BE2C (cell line): ENCODE measurements around the gene LENG8.

Experiments used
- DNase-seq: peaks from one replicate; pipeline ENCODE4 v3.0.0-alpha.2; 2020
- H3K27me3 ChIP-seq: fragments of 250-450 bp; sonication (Bioruptor Pico); 2 replicates; pipeline ENCODE4 v1.5.1; 2020; ENCODE audit warnings: mild to moderate bottlenecking
- H3K36me3 ChIP-seq: fragments of 250-450 bp; sonication (Bioruptor Pico); 2 replicates; pipeline ENCODE4 v1.5.1; 2020; ENCODE audit warnings: mild to moderate bottlenecking
- H3K4me1 ChIP-seq: fragments of 250-450 bp; sonication (Bioruptor Pico); 2 replicates; pipeline ENCODE4 v1.5.1; 2020
- H3K4me3 ChIP-seq: 2 replicates; pipeline ENCODE4 v1.5.1; 2011; ENCODE audit warnings: low read depth, low read length
- H3K9me3 ChIP-seq: fragments of 250-450 bp; sonication (Bioruptor Pico); 2 replicates; pipeline ENCODE4 v1.5.1; 2020
- CTCF ChIP-seq: IDR thresholded peaks from 2 replicates; pipeline ENCODE4 v1.5.1; 2012; ENCODE audit warnings: mild to moderate bottlenecking, low read depth, low read length

Gene LENG8

DNA sequence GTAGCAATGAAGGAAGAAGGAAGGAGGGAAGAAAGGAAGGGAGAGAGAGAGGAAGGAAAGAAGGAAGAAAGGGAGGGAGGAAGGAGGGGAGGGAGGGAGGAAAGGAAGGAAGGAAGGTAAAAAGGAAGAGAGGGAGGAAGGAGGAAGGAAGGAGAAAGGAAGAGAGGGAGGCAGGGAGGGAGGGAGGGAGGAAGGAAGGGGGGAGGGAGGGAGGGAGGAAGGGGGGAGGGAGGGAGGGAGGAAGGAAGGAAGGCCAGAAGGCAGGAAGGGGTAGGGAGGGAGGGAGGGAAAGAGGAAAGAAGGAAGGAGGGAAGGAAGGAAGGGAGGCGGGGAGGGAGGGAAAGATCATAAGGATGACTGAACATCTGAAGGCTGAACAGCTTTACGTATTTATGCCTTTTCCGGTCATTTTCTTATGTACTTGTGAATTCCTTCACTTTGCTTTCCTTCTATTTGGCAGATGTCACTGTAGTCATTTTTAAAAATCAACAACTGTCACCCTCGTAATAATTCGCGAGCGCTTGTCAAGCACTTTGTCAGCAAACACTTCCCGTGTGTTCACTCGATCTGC, 40.5 kb upstream of the LENG8 start:
- no peaks in the 10 kb centered on the region for H3K27me3 ChIP-seq
- H3K36me3 ChIP-seq: no peaks in the 10 kb centered on the region
- H3K4me3 ChIP-seq: no peak overlapping the region
- no peaks in the 10 kb centered on the region for H3K4me1 ChIP-seq
- H3K9me3 ChIP-seq: no peaks in the 10 kb centered on the region
- TF ChIP-seq CTCF: no peak
- no peak for DNase-seq

- H3K36me3 ChIP-seq: no peaks in the 10 kb centered on the region
- no peak for DNase-seq
- H3K4me1 ChIP-seq: no peaks in the 10 kb centered on the region
- H3K9me3 ChIP-seq: no peaks in the 10 kb centered on the region
- no peak overlapping the region for H3K4me3 ChIP-seq
- peaks cover 14% of the 10 kb centered on the region for H3K27me3 ChIP-seq
- TF ChIP-seq CTCF: no peak
These were observed 38.0 kb upstream of the LENG8 start for GRCh38 chr19:54411033-54411432.

- peaks cover 27% of the 10 kb centered on the region for H3K27me3 ChIP-seq
- TF ChIP-seq CTCF: no peak
- no peaks in the 10 kb centered on the region for H3K36me3 ChIP-seq
- no peaks in the 10 kb centered on the region for H3K4me1 ChIP-seq
- H3K9me3 ChIP-seq: no peaks in the 10 kb centered on the region
- DNase-seq: no peak
- no peak overlapping the region for H3K4me3 ChIP-seq
These were observed 36.1 kb upstream of the LENG8 start for GRCh38 chr19:54412877-54413276.

DNA sequence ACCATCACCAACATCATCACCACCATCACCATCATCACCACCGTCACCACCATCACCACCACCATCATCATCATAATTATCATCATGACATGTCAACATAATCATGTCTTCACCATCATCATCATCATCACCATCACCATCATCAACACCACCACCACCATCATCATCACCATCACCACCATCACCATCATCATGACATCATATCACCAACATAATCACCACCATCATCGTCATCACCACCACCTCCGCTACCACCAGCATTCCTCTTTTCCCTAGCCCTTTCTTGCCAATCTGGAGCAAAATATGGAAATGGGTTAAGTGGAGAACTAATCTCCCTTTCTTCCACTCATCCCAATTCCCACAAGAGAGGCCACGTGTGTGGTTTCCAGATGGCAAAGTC, 34.8 kb upstream of the LENG8 start:
- H3K27me3 ChIP-seq: peaks cover 31% of the 10 kb centered on the region

GRCh38 chr19:54415208-54415900, 33.6 kb upstream of the LENG8 start, which contains the start of gene TTYH1:
Gene TTYH1, plus strand, starts transcription at chr19:54415464. Its CDS starts 89 bp downstream, at chr19:54415553.
- no peak within 1 kb of the TSS for H3K4me3 ChIP-seq
- H3K27me3 ChIP-seq: peaks cover 35% of the 10 kb centered on the region
- no peaks in the 10 kb centered on the region for H3K4me1 ChIP-seq

More for the DNA sequence above, 34.8 kb upstream of the LENG8 start:
- Histone ChIP-seq H3K4me3 (no peak overlapping the region), H3K36me3 (no peaks in the 10 kb centered on the region), H3K4me1 (no peaks in the 10 kb centered on the region), H3K9me3 (no peaks in the 10 kb centered on the region)
- no peak for DNase-seq
- TF ChIP-seq CTCF: no peak

More at GRCh38 chr19:54415208-54415900, 33.6 kb upstream of the LENG8 start, which contains the start of gene TTYH1:
- DNase-seq: no peak
- Histone ChIP-seq H3K36me3 (no peaks in the 10 kb centered on the region), H3K9me3 (no peaks in the 10 kb centered on the region)
- TF ChIP-seq CTCF: no peak
